HUES64 (cell line): ENCODE results near the gene CDKN2AIPNL. TPM values are rescaled to one million over a fixed set of nuclear protein-coding genes. Genes with fewer than 3 reads are reported as not detected.

Experiments used
- H3K27ac ChIP-seq: 2 replicates; pipeline ENCODE4 v1.7.0; 2013; ENCODE audit warnings: low read depth, low read length, inconsistent platforms
- H3K27me3 ChIP-seq: 2 replicates; pipeline ENCODE4 v1.6.1; 2013; ENCODE audit warnings: mild to moderate bottlenecking, low read length; ENCODE audit not compliant: insufficient read depth
- H3K36me3 ChIP-seq: 2 replicates; pipeline ENCODE4 v1.6.1; 2013; ENCODE audit warnings: mild to moderate bottlenecking, low read length; ENCODE audit not compliant: insufficient read depth
- H3K4me1 ChIP-seq: 2 replicates; pipeline ENCODE4 v1.6.1; 2013; ENCODE audit warnings: mild to moderate bottlenecking, low read length, moderate library complexity; ENCODE audit not compliant: insufficient read depth
- H3K4me3 ChIP-seq: 2 replicates; pipeline ENCODE4 v1.5.1; 2013; ENCODE audit warnings: mild to moderate bottlenecking, low read length, moderate library complexity
- H3K9ac ChIP-seq: 2 replicates; pipeline ENCODE4 v1.6.1; 2013; ENCODE audit warnings: mild to moderate bottlenecking, low read depth, low read length
- H3K9me3 ChIP-seq: 2 replicates; pipeline ENCODE4 v1.6.1; 2013; ENCODE audit warnings: low read depth, low read length; ENCODE audit not compliant: insufficient read depth
- WGBS: fragments of 150-250, 120-280 bp; methylation state at CpG from one replicate; pipeline ENCODE4 v1.1.7; 2013; ENCODE audit warnings: missing lambda C conversion rate; 5-methylcytosine and 5-hydroxymethylcytosine counted together
- polyA plus RNA-seq, 2 experiments: library from polyadenylated mRNA; stranded (reverse); fragments of 50-300 nt; gene quantifications; one replicate each; pipeline ENCODE4 v1.2.3, GENCODE V29; 2013

The CDKN2AIPNL gene
- 63.1 TPM for polyA plus RNA-seq (2013, experiment 1 of 2)
- polyA plus RNA-seq (2013, experiment 2 of 2): 63.5 TPM

- H3K27ac ChIP-seq: peak within 1 kb of the TSS; percentile 69
- no peaks in the 10 kb centered on the region for H3K27me3 ChIP-seq
- peak within 1 kb of the TSS; percentile 89 for H3K4me3 ChIP-seq
- H3K9ac ChIP-seq: peak within 1 kb of the TSS; percentile 86
- peaks cover 17% of the 10 kb centered on the region for H3K4me1 ChIP-seq
- peaks cover 16% of the 10 kb centered on the region for H3K36me3 ChIP-seq
- 5% methylated on average over 61 of the region's 61 CpGs for WGBS
- no peaks in the 10 kb centered on the region for H3K9me3 ChIP-seq
Measured at GRCh38 chr5:134411546-134412266, at the start of gene CDKN2AIPNL. TSS of gene CDKN2AIPNL (minus strand) at chr5:134411881. CDS start at chr5:134411854, 27 bp downstream.

DNA sequence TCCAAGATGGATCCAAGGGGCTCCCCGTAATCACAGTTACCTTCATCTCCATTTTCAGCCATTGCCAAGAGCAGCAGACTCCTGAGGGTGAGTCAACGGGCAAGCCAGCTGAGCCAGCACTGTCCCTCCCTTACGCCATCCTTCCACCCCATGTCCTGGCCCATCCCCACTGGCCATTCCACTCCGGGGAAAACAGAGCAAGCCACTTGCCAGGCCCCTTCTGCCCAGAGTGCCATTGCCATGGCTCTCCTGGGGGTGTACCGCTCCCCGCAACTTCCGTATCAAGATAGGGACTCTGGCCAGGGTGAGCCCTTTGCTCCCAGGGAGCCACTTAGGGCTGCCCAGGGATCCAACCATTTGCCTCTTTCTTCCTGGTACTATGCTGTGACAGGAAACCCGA lies 48.9 kb upstream of the CDKN2AIPNL start:
- 93% methylated on average over 7 of the region's 8 CpGs for WGBS
- H3K9me3 ChIP-seq: no peaks in the 10 kb centered on the region
- H3K36me3 ChIP-seq: no peaks in the 10 kb centered on the region
- no peaks in the 10 kb centered on the region for H3K4me1 ChIP-seq
- H3K9ac ChIP-seq: no peak overlapping the region
- no peaks in the 10 kb centered on the region for H3K27me3 ChIP-seq
- H3K4me3 ChIP-seq: no peak overlapping the region
- no peak overlapping the region for H3K27ac ChIP-seq

GRCh38 chr5:134459491-134459890 lies 47.8 kb upstream of the CDKN2AIPNL start:
- Histone ChIP-seq H3K9me3 (no peaks in the 10 kb centered on the region), H3K9ac (no peak overlapping the region), H3K36me3 (no peaks in the 10 kb centered on the region), H3K27me3 (no peaks in the 10 kb centered on the region), H3K27ac (no peak overlapping the region), H3K4me3 (no peak overlapping the region), H3K4me1 (no peaks in the 10 kb centered on the region)
- WGBS: 97% methylated on average over 1 of the region's 1 CpG

DNA sequence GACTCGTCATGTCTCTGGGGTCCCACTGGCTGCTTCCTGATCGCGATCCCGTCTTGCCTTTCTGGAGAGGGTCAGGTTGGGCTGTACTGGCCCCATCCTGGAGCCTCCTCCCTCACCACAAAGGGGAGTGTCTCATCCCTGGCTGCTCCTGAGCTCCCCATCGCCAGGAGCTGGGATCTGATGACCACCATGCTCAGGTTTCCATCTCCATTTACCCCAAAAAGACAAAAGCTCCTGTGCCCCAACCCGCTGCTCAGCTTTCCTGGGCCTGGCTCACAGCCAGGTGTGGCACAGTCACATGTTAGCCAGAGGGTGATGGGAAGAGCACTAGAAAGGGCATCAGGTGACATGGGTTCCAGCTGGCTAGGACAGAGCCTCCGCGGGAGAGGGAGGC lies 47.3 kb upstream of the CDKN2AIPNL start:
- H3K4me3 ChIP-seq: no peak overlapping the region
- no peaks in the 10 kb centered on the region for H3K36me3 ChIP-seq
- H3K4me1 ChIP-seq: no peaks in the 10 kb centered on the region
- H3K27me3 ChIP-seq: no peaks in the 10 kb centered on the region
- 95% methylated on average over 8 of the region's 8 CpGs for WGBS
- no peaks in the 10 kb centered on the region for H3K9me3 ChIP-seq
- no peak overlapping the region for H3K27ac ChIP-seq
- H3K9ac ChIP-seq: no peak overlapping the region

- no peak overlapping the region for H3K9ac ChIP-seq
Measured at GRCh38 chr5:134458234-134459009, 46.7 kb upstream of the CDKN2AIPNL start.

DNA sequence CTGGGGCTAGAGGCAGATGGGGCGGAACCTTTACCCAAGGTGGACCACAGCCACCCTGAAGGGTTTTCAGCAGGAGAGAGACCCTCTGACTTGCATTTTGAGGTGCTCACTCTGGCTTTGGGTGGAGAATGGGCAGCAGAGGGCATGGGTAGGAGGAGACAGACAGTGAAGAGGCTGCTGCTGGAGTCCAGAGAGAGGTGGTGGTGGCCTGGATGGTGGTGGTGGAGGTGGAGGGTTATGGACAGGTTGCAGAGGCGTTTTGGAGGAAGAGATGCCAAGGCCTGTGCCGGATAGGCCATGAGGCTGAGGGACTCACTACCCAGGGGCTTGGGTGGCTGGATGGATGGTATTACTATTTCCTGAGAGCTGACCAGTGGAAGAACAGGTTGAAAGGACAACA lies 46.1 kb upstream of the CDKN2AIPNL start:
- Histone ChIP-seq H3K27me3 (no peaks in the 10 kb centered on the region), H3K4me3 (no peak overlapping the region), H3K27ac (no peak overlapping the region), H3K9ac (no peak overlapping the region), H3K9me3 (no peaks in the 10 kb centered on the region), H3K4me1 (no peaks in the 10 kb centered on the region), H3K36me3 (no peaks in the 10 kb centered on the region)
- WGBS: 90% methylated on average over 3 of the region's 3 CpGs

More at GRCh38 chr5:134458234-134459009, 46.7 kb upstream of the CDKN2AIPNL start:
- Histone ChIP-seq H3K27ac (no peak overlapping the region), H3K9me3 (no peaks in the 10 kb centered on the region), H3K27me3 (no peaks in the 10 kb centered on the region), H3K4me3 (no peak overlapping the region), H3K4me1 (no peaks in the 10 kb centered on the region), H3K36me3 (no peaks in the 10 kb centered on the region)
- 92% methylated on average over 10 of the region's 10 CpGs for WGBS

GRCh38 chr5:134456825-134457224 lies 45.1 kb upstream of the CDKN2AIPNL start:
- H3K4me3 ChIP-seq: no peak overlapping the region
- H3K36me3 ChIP-seq: no peaks in the 10 kb centered on the region
- H3K4me1 ChIP-seq: no peaks in the 10 kb centered on the region; the same call in 1 of the 2 replicates
- no peak overlapping the region for H3K9ac ChIP-seq
- no peaks in the 10 kb centered on the region for H3K9me3 ChIP-seq
- WGBS: 84% methylated on average over 4 of the region's 4 CpGs
- H3K27ac ChIP-seq: no peak overlapping the region
- no peaks in the 10 kb centered on the region for H3K27me3 ChIP-seq

DNA sequence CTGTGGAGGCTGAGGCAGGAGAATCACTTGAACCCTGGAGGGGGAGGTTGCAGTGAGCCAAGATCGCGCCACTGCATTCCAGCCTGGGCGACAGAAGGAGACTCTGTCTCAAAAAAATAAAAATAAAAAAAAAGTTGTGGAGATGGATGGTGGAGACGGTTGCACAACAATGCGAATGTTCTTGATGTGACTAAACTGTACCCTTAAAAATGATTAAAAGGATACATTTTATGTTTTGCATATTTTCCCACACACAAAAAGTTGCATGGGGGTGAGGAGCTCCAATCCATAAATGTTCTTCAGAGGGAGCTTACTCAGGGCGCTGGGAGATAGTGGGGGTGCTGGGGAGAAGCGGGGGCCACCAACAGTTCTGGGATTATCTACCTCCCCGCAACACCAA lies 43.8 kb upstream of the CDKN2AIPNL start:
- H3K36me3 ChIP-seq: no peaks in the 10 kb centered on the region
- no peak overlapping the region for H3K9ac ChIP-seq
- no peaks in the 10 kb centered on the region for H3K9me3 ChIP-seq
- no peak overlapping the region for H3K4me3 ChIP-seq
- 96% methylated on average over 7 of the region's 8 CpGs for WGBS
- H3K4me1 ChIP-seq: no peaks in the 10 kb centered on the region; the same call in 1 of the 2 replicates
- H3K27ac ChIP-seq: no peak overlapping the region
- no peaks in the 10 kb centered on the region for H3K27me3 ChIP-seq

GRCh38 chr5:134453016-134453415 lies 41.3 kb upstream of the CDKN2AIPNL start:
- H3K27me3 ChIP-seq: no peaks in the 10 kb centered on the region
- no peak overlapping the region for H3K4me3 ChIP-seq
- H3K9me3 ChIP-seq: no peaks in the 10 kb centered on the region
- H3K27ac ChIP-seq: no peak overlapping the region
- no peaks in the 10 kb centered on the region; the same call in 1 of the 2 replicates for H3K4me1 ChIP-seq
- no peak overlapping the region for H3K9ac ChIP-seq
- WGBS: 68% methylated on average over 2 of the region's 2 CpGs
- H3K36me3 ChIP-seq: no peaks in the 10 kb centered on the region

DNA sequence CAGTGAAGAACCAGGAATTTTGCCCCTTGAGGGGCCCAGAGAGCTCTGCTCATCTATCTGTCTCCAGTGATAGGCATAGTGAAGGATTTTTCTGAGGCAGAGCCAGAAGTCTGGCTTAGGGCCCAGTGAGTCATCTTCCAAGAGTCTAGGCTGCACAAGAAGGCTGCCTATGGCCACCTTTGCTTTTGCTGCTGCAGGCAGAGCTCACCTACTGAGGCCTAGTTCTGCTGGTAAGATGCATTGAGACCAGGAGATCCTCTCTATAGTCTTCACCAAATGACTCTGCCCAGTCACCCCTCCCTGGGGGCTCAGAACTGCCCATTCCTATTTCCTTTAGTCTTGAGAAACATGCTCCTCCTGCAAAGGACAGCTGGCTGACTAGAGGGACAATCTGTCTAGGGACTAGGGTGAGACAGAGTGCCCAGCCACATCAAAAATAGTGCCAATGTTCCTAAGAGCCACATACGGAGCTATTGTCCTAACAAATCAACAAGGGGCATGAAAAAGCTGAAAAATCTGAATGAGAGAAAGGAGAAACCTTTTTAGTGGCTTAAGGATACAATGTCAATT lies 40.3 kb upstream of the CDKN2AIPNL start:
- Histone ChIP-seq H3K9me3 (no peaks in the 10 kb centered on the region), H3K4me1 (no peaks in the 10 kb centered on the region; the same call in 1 of the 2 replicates)
- WGBS: 100% methylated on average over 1 of the region's 1 CpG

More for the DNA sequence above, 40.3 kb upstream of the CDKN2AIPNL start:
- Histone ChIP-seq H3K9ac (no peak overlapping the region), H3K36me3 (no peaks in the 10 kb centered on the region), H3K4me3 (no peak overlapping the region), H3K27ac (no peak overlapping the region), H3K27me3 (no peaks in the 10 kb centered on the region)
